OCI-LY7 (cell line): ENCODE measurements around the gene CKAP2L. TPM values are rescaled to one million over a fixed set of nuclear protein-coding genes. Genes with fewer than 3 reads are reported as not detected.

Source experiments
- BruUV-seq: library from RNA; stranded (reverse); fragments of 400-500 nt; replicated peaks from 2 replicates; lab custom pipeline; 2021; lab: Mats Ljungman, UMichigan
- CTCF ChIA-PET: fragments of 300-600 bp; sonication (Branson Sonifier 250); formaldehyde crosslinking; loops from one replicate; lab custom pipeline; 2022; ENCODE audit warnings: antibody characterized with exemption; ENCODE audit not compliant: unreplicated experiment; lab: Charles Lee
- POLR2A ChIA-PET: fragments of 300-600 bp; sonication (Branson Sonifier 250); formaldehyde crosslinking; loops from one replicate; lab custom pipeline; 2022; ENCODE audit warnings: antibody characterized with exemption; lab: Charles Lee
- DNase-seq: peaks from one replicate; pipeline ENCODE4 v3.0.0-alpha.2; 2015; ENCODE audit warnings: low spot score
- H2AFZ ChIP-seq: fragments of 200-600 bp; sonication (generic), shearing (Covaris generic); 2 replicates; pipeline ENCODE4 v1.6.1; 2014; ENCODE audit warnings: mild to moderate bottlenecking, antibody characterized with exemption, low read length, moderate library complexity
- H3K27ac ChIP-seq: fragments of 200-600 bp; sonication (generic); 2 replicates; pipeline ENCODE4 v1.5.1; 2014; ENCODE audit warnings: mixed run types, low read depth, mild to moderate bottlenecking, moderate library complexity, low read length, inconsistent platforms; ENCODE audit not compliant: poor library complexity, severe bottlenecking
- H3K36me3 ChIP-seq: fragments of 200-600 bp; sonication (generic); 2 replicates; pipeline ENCODE4 v1.6.1; 2014; ENCODE audit warnings: mild to moderate bottlenecking, antibody characterized with exemption, low read length, moderate library complexity, mixed read lengths; ENCODE audit not compliant: insufficient read depth
- H3K4me1 ChIP-seq: fragments of 200-600 bp; sonication (generic); 2 replicates; pipeline ENCODE4 v1.5.1; 2014; ENCODE audit warnings: mild to moderate bottlenecking, low read length; ENCODE audit not compliant: insufficient read depth, poor library complexity, severe bottlenecking
- H3K4me2 ChIP-seq: fragments of 200-600 bp; sonication (generic); 2 replicates; pipeline ENCODE4 v1.6.1; 2014; ENCODE audit warnings: mild to moderate bottlenecking, low read length
- H3K4me3 ChIP-seq: fragments of 200-600 bp; sonication (generic); 2 replicates; pipeline ENCODE4 v1.5.1; 2014; ENCODE audit warnings: mild to moderate bottlenecking, low read depth, low read length; ENCODE audit not compliant: poor library complexity, severe bottlenecking
- H3K79me2 ChIP-seq: fragments of 200-600 bp; sonication (generic); 2 replicates; pipeline ENCODE4 v1.6.1; 2016; ENCODE audit warnings: low read depth, mild to moderate bottlenecking, low read length, moderate library complexity, mixed read lengths; ENCODE audit not compliant: insufficient read depth
- H3K9me2 ChIP-seq: fragments of 200-600 bp; sonication (generic); 2 replicates; pipeline ENCODE4 v1.6.1; 2016; ENCODE audit warnings: mild to moderate bottlenecking, low read length, mixed read lengths; ENCODE audit not compliant: insufficient read depth
- H3K9me3 ChIP-seq: fragments of 200-600 bp; sonication (generic); 2 replicates; pipeline ENCODE4 v1.6.1; 2014; ENCODE audit warnings: mild to moderate bottlenecking, mixed run types, low read length, mixed read lengths
- H4K20me1 ChIP-seq: fragments of 200-600 bp; sonication (generic); 2 replicates; pipeline ENCODE4 v1.6.1; 2014; ENCODE audit warnings: mild to moderate bottlenecking, antibody characterized with exemption, low read length, moderate library complexity, mixed read lengths; ENCODE audit not compliant: insufficient read depth
- CTCF ChIP-seq: fragments of 200-600 bp; sonication (generic); conservative IDR thresholded peaks from 2 replicates; pipeline ENCODE4 v1.5.1; 2014; ENCODE audit warnings: mild to moderate bottlenecking, antibody characterized with exemption, low read length, moderate library complexity, mixed read lengths
- EZH2phosphoT487 ChIP-seq: fragments of 200-600 bp; sonication (generic); IDR thresholded peaks from 2 replicates; pipeline ENCODE4 v1.6.1; 2018; ENCODE audit warnings: low read depth, borderline replicate concordance, mild to moderate bottlenecking, mixed run types, antibody characterized with exemption, low read length, moderate library complexity, mixed read lengths
- intact Hi-C: fragments of 100-400 bp; cut with micrococcal nuclease; formaldehyde crosslinking; loops from one replicate; pipeline ENCODE4 v1.10.0; 2022; ENCODE audit not compliant: unreplicated experiment
- total RNA-seq, 2 experiments: library from RNA; depleted of rRNA in 1 of 2; stranded (reverse); fragments of >200 nt in 1 of 2; shearing (Covaris generic) in 1 of 2; gene quantifications; 2 replicates each; pipeline ENCODE4 v1.2.3, GENCODE V29; 2014 to 2022

The CKAP2L gene
- total RNA-seq, 2 experiments from 2014 or later = 31.8 to 61.8 TPM

GRCh38 chr2:112712465-112712864 lies 51.9 kb downstream of the CKAP2L start:
- H3K4me2 ChIP-seq = no peak overlapping the region
- H3K9me2 ChIP-seq = no peaks in the 10 kb centered on the region
- ChIA-PET CTCF (interaction anchor here (0.6 kb wide), 1 partner anchor 117 kb away, joined by 3 read pairs; no protein-coding TSS in a partner anchor), POLR2A (no interaction called here)
- peaks cover 14% of the 10 kb centered on the region for H3K4me1 ChIP-seq
- H3K27ac ChIP-seq = no peak overlapping the region
- DNase-seq = no peak
- H3K36me3 ChIP-seq = no peaks in the 10 kb centered on the region
- H2AFZ ChIP-seq = no peak overlapping the region
- H3K79me2 ChIP-seq = no peaks in the 10 kb centered on the region
- intact Hi-C loops = no loop called here
- no peak overlapping the region for H3K4me3 ChIP-seq
- BruUV-seq = no TSS peak
- no peaks in the 10 kb centered on the region for H4K20me1 ChIP-seq
- H3K9me3 ChIP-seq = 0 out of 2 replicates have a peak, but pooled peaks cover 2% of the 10 kb centered on the region
- TF ChIP-seq EZH2phosphoT487 (no peak), CTCF (no peak)

GRCh38 chr2:112710956-112711750 lies 53.3 kb downstream of the CKAP2L start:
- no peaks in the 10 kb centered on the region for H4K20me1 ChIP-seq
- no peaks in the 10 kb centered on the region for H3K36me3 ChIP-seq
- H3K79me2 ChIP-seq = no peaks in the 10 kb centered on the region
- CTCF ChIA-PET = no interaction called here
- H2AFZ ChIP-seq = no peak overlapping the region
- peaks cover 14% of the 10 kb centered on the region for H3K4me1 ChIP-seq
- H3K9me3 ChIP-seq = no peaks in the 10 kb centered on the region
- H3K4me3 ChIP-seq = no peak overlapping the region
- intact Hi-C loops = no loop called here
- no peak overlapping the region for H3K27ac ChIP-seq
- no TSS peak for BruUV-seq
- POLR2A ChIA-PET = interaction anchor here (0.5 kb wide), 1 partner anchor 483 kb away, joined by 3 read pairs; no protein-coding TSS in a partner anchor
- H3K9me2 ChIP-seq = no peaks in the 10 kb centered on the region
- DNase-seq = no peak
- TF ChIP-seq EZH2phosphoT487 = no peak
- no peak overlapping the region for H3K4me2 ChIP-seq

GRCh38 chr2:112709703-112710102 lies 54.7 kb downstream of the CKAP2L start:
- Histone ChIP-seq H3K4me2 (no peak overlapping the region), H4K20me1 (no peaks in the 10 kb centered on the region), H3K9me3 (no peaks in the 10 kb centered on the region), H3K36me3 (no peaks in the 10 kb centered on the region), H3K27ac (no peak overlapping the region), H3K79me2 (no peaks in the 10 kb centered on the region), H3K9me2 (no peaks in the 10 kb centered on the region), H3K4me1 (peaks cover 14% of the 10 kb centered on the region), H2AFZ (no peak overlapping the region), H3K4me3 (no peak overlapping the region)
- TF ChIP-seq EZH2phosphoT487 = no peak
- no peak for TF ChIP-seq CTCF
- ChIA-PET POLR2A (interaction anchor here (0.6 to 0.7 kb wide), 2 partner anchors 13 to 19 kb away, joined by 3 to 4 read pairs; no protein-coding TSS in a partner anchor), CTCF (no interaction called here)
- no TSS peak for BruUV-seq
- intact Hi-C loops = no loop called here
- no peak for DNase-seq
